HS-5 (cell line): ENCODE results near the gene RIOX2.
"Not testable (repeated sequence)": the region's sequence is repeated elsewhere in the genome, so short reads cannot be mapped to it uniquely, and the experiment has no call there.

Experiments used
- DNase-seq: peaks from one replicate; pipeline ENCODE4 v3.0.0-alpha.2; 2012; ENCODE audit warnings: low read depth

Gene RIOX2

GRCh38 chr3:97911459-97911858 lies 60.8 kb downstream of the RIOX2 start:
- no peak for DNase-seq

DNA sequence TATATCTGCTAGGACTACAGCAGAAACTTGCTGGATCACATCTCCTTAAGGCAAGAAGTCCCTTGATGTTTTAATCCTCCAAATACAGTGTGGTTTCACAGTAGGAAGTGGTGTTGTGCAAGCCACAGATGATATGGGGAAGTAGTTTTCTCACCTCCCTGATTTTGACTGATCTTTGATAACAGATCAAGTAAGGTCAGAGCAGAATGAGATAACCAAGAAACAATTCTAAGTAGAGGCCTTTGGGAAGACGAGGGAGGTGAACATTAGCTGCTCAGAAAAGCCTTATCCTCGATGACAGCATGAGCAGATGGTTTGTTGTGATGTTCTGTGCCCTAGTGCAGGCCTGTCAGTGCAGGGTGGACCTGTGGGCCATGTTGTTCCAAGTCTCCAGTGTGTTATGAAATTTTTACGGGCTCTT lies 61.3 kb downstream of the RIOX2 start:
- DNase-seq: no peak

DNA sequence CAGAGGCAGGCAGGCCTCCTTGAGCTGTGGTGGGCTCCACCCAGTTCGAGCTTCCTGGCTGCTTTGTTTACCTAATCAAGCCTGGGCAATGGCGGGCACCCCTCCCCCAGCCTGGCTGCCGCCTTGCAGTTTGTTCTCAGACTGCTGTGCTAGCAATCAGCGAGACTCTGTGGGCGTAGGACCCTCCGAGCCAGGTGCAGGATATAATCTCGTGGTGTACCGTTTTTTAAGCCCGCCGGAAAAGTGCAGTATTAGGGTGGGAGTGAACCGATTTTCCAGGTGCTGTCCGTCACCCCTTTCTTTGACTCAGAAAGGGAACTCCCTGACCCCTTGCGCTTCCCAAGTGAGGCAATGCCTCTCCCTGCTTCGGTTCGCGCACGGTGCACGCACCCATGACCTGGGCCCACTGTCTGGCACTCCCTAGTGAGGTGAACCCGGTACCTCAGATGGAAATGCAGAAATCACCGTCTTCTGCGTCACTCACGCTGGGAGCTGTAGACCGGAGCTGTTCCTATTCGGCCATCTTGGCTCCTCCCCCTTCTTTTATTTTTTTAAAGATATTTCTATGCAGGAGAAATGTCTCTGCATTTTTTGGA lies 61.9 kb downstream of the RIOX2 start:
- not testable (repeated sequence) for DNase-seq

- not testable (repeated sequence) for DNase-seq
Measured at GRCh38 chr3:97909830-97910229, 62.4 kb downstream of the RIOX2 start.

GRCh38 chr3:97901313-97902248 lies 70.7 kb downstream of the RIOX2 start:
- no peak for DNase-seq

- DNase-seq: no peak
Measured at GRCh38 chr3:97899331-97899730, 72.9 kb downstream of the RIOX2 start.

DNA sequence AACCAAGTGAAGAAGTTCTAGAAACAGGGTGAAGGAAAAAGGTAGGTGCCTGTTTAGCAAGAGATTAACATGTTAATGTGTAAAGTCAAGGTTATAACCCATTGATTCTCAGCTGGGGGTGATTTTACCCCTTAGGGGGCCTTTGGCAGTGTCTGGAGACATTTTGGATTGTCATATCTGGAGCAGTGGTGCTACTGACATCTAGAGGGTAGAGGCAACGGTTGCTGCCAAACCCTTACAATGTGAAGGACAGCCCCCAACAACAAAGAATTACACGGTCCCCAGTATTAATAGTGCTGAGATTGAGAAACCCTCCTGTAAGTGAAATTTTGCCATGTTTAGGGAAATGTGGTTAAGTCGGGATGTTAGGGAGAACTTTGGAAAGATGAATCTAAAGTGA lies 75.7 kb downstream of the RIOX2 start:
- DNase-seq: no peak

GRCh38 chr3:97896129-97896528 lies 76.1 kb downstream of the RIOX2 start:
- no peak for DNase-seq

DNA sequence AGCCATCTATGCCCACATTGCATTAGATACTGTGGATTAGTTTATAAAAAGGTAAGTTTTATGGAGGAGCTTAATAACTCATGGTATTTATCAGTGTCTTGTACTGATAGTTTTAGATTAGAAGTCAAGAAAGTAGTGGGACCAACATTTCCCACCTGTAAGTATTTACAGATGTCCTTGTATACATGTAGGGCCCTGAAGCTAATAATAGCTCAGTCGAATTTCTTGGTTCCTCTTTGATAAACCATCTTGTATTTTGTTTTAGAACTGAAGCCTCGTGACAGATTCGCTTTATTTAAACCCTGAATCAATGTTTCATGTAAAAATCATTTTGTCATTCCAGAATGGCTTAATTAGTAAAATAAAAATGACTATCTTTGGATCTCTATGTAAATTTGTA lies 77.0 kb downstream of the RIOX2 start:
- DNase-seq: no peak

DNA sequence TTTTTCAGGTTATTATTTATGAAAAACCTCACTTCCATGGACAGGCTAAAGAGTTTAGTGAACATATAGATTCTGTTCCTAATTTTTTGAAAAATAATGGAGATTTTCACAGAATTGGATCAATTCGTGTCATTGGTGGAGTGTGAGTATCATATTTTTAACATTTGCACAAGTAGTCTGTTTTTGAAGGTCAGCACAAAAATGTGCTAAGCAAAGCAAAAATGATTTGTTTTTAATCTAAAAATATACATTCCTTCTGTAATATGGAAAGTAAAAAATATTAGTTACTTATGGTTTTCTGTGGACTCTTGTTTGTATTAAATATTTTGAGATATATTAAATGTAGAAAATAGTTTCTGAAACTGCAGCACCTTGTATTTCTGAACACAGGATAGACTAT lies 79.4 kb downstream of the RIOX2 start:
- no peak for DNase-seq
